Stimulated activated naive CD4-positive, alpha-beta T cell treated with Interleukin-2 at 50 U/mL for 16 hours (primary cell): ENCODE results near the gene VAC14.
"Not testable (repeated sequence)": the region's sequence is repeated elsewhere in the genome, so short reads cannot be mapped to it uniquely, and the experiment has no call there.

ENCODE experiments used
- DNase-seq: peaks from one replicate; lab custom pipeline; 2025; lab: John Stamatoyannopoulos, UW

The VAC14 gene

DNA sequence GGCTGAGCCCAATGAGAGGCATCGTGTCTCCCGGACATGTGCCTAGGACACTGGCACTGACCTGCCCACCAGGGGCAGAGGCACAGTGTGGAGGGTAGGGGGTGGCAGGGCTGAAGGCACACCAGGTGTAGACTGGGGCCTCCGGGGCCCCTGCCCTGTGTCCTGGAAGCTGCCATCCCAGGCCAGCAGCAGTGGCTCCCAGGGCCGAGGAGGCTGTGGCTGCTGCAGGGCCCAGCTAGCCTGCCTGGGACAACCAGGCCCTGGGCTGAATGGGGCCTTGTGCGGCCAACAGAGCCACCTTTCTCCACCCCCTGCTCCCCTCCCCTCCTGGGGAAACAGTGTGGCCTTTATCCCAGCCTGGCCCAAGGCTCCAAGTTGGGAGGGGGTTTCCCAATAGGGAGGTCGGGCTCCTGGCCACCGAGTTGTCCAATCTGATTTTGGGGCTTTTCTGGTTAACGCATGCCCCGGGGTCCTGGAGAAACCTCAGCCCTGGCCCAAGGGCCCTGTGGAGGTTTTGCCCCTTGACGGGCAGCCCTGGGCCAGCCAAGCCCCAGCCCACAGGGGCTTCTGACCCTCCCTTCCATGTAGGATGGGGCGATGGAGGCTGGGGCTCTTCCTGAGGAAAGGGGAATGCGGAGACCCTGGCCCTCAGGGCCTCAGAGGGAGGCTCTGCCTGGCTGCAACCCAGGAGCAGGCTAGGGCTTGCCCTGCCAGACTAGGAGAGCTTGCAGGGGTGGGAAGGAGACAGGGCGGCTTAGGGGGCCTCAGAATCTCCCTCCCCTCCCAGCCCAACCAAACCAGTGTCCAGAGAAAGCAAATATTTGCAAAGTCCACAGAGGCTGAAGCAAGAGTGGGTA, 119.3 kb downstream of the VAC14 start:
- no peak for DNase-seq

- no peak for DNase-seq
Observed at GRCh38 chr16:70680495-70681381, 120.2 kb downstream of the VAC14 start.

DNA sequence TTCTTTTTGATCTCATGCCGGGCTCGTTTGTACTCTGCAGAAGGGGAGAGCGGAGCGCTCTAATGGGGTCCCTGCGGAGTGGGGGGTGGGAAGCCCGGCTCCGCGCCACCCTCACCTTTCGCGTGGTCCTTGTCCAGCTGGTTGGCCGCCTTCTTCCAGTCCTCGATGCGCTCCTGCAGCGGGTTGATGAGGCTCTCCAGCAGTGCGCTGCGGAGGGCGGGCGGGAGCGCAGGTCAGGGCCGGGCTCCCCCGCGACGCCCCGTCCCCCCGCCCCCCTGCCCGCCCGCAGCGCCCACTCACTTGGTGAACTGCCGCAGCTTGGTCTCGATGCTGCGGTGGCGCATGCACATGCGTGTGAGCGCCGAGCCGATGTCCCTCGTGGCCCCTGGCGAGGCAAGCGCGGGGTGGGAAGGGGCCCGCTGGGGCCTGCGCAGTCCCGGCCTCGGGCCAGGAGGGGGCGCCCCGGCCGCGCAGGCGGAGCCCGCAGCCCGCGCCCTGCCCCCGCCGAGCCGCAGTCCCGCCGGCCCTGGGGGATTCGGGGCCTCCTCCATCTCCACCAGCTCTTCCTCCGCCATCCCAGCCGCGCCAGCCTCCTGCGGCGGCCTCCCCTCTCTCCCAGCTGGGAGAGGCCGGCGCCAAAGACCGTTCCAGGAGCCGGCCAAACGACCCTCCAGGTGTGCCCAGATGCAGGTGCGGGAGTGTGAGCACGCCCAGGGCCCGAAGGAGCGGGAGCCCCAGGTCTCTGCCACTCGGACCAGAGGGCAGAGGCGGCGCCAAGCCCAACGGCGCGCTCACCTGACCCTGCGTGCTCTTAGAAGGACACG, 121.1 kb downstream of the VAC14 start:
- no peak for DNase-seq

DNA sequence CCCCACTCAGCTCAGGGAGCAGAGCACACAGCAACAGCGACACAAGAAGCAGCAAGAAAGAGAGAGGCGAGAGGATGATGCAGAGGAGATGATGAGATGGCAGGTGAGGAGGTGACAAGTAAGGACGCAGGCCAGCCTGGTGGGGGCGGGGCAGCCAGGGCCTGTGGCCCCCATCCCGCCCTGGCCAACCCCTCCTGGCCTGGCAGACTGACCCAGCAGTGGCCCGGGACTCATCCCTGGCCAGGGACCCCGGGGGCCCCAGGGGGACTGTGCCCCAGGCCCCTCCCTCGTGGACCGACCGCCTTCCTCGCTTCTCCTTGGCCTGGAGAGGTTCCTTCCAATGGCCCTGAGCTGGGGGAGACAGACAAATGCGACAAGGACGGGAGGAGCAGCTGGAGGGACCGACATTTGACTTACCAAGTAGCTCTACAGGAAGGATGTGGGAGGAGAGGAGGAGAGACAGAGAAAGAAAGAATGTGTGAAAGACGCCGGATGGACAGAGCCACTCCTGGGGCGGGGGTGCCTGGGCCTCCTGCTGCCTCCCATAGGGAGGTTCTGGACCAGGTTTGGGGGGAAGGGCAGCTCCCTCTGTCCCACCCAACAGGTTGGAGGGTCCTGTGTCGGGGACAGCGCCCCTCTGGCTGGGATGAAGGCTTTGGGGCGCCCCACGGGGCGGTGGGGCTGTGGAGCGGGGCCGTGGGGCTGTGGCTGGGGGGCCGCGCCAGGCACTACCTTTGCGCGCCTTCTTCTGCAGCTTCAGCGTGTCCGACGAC, 121.9 kb downstream of the VAC14 start:
- no peak for DNase-seq

DNA sequence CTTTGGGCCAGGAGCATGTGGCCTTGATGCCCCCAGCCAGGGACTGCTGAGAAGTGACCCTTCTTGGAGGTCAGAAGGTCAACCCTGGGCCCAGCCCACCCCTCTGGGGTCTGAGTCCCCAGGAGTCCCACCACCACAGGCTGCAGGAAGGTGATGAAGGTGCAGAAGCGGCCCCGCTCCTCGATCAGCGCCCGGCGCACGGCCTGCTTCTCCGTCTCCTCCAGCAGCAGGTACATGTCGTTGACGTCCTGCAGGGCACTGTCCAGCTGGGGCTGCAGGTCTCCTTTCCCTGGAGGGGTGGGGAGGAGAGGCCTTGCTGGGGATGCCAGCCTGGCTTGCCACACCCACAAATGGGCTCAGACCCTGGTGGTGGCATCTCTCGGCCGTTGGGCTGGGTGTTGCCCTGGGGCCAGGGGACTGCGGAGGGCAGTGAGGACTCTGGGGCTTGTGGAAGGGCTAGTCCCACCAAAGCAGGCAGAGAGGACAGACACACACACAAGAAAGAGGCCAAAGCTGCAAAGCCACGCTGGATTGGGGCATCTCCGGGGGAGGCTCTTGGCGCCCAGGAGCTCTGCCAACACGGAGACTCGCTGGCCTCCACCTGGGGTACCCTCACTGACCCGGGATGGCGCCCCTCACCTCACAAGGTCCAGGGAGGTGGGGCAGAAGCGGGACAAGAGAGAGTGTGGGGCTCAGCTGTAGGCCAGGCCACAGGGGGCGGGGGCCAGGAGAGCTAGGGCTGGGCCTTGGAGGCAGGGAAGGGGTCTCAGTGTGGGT, 122.6 kb downstream of the VAC14 start:
- DNase-seq = no peak

DNA sequence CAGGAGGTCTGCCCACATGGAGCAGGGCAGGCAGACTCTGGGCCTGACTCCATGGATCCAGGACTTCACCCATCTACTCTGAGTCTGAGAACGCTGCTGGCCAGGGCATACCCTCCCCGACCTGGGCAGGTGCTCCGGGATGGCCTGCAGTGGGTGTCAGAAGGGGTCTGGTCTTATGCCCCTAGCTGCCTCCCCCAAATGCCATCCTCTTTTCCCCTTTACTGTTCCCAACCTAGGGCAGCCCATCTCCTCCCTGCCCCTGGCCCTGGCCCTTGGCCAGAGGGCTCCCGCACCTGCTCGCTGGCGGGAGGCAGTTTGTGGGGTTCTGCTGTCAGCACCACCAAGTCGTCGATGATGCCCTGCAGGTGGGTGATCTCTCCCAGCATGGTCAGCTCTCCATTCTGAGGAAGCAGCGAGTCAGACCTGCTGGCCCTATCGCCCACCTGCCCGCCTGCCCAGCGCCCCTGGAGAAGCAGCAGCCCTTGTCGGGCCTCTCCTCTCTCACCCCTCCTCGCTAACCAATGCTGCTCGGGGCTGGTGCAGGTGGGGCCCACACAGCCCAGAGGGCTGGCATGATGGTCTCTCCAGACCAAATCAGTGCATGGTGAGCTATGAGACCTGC, 123.3 kb downstream of the VAC14 start:
- DNase-seq = no peak

GRCh38 chr16:70676675-70677498, 124.1 kb downstream of the VAC14 start:
- DNase-seq = no peak

- no peak for DNase-seq
Observed at GRCh38 chr16:70675851-70676513, 125.0 kb downstream of the VAC14 start.

DNA sequence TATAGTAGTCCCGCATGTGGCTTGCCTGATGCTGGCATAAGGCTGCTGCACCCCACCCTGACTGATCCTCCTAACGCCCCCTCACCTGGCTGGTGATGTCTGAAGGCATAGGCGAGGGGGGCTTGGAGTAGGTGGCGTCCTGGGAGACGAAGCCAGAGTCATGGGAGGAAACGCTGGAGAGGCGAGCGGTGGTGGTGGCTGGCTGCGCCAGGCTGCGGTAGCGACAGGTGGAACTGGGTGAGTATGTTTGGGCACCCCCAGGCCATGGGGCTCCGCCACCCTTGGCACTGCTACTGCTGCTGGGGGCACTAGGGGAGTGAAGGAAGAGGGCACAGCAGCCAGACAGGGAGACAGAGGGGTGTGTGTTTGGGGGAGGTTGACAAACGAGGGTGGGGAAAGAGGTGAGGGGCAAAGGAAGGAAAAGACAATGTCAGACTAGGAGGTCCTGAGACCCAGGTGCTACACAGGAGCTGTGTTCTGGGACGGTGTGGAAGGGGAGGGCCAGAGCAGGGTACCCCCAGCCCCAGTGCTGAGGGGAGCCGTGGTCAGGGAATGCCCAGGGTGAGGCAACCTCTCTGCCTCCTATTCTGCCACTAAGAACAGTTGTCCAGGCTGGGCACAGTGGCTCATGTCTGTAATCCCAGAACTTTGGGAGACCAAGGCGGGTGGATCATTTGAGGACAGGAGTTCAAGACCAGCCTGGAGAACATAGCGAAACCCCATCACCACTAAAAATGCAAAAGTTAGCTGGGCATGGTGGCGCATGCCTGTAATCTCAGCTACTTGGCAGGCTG, 126.5 kb downstream of the VAC14 start:
- no peak for DNase-seq

DNA sequence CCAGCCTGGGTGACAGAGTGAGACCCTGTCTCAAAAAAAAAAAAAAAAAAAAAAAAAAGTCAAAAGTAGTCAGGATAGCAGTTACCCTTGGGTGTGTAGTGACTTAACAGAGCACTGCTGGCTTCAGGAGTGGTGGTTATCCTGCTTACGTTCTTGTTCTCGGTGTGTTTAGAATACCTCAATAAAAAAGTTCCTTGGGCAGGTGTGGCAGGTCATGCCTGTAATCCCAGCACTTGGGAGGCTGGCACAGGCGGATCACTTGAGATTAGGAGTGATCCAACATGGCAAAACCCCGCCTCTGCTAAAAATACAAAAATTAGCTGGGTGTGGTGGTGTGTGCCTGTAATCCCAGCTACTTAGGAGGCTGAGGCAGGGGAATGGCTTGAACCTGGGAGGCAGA, 130.0 kb downstream of the VAC14 start:
- not testable (repeated sequence) for DNase-seq

DNA sequence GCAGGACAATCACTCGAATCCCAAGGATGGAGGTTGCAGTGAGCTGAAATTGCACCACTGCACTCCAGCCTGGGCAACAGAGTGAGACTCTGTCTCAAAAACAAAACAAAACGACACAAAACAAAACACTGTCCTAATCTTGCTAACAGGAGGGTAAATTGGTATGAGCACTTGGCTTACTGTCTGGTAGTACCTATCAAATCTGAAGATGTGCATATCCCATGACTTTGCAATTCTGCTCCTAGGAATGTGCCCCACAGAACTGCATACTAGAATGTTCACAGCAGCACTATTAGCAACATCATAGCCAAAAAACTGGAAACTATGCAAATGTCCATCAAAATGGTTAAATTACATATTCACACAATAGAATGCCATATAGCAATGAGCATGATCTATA, 130.8 kb downstream of the VAC14 start:
- no peak for DNase-seq

DNA sequence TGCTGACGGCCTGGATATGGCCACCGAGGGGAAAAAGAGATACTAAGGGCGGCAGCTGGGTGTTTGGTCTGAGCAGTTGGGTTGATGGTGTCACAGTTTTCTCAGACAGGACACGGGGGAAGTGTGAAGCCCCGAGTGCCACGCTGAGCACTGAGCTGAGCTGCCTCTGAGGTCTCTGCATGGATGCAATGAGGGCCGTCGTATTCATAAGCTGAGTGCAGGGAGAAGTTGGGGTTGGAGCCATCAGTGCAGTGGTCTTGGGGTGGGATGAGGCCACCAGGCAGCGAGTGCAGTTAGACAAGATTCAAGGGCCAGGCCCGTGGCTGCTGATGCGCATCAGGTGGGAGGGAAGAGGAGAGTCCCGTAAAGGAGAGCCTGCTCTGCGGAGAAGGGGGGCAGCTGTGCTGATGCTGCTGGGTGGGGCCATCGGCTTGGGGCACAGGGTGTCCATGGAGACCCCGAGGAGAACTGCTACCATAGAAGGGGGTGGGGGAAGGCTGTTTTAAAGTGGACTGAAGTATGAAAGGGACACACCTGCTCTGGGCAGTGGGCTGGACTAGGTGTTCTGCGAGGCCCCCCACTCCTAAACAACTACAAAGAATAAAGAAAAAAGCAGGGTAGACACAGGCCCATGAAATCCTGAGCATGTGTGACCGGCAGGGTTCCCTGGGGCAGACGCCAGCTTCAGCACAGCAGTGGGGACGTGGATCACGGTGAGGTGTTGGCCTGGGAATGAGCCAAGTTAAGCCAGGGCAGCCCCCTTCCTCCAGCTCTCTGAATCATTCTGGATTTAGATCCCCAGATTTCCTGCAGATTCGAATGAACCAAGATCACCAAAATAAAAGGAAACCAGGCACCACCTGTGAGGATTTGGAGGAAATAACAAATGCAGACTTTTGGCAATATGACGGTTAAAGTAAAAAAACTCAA, 134.9 kb downstream of the VAC14 start:
- DNase-seq = no peak

GRCh38 chr16:70665113-70665694, 135.8 kb downstream of the VAC14 start:
- DNase-seq = no peak

DNA sequence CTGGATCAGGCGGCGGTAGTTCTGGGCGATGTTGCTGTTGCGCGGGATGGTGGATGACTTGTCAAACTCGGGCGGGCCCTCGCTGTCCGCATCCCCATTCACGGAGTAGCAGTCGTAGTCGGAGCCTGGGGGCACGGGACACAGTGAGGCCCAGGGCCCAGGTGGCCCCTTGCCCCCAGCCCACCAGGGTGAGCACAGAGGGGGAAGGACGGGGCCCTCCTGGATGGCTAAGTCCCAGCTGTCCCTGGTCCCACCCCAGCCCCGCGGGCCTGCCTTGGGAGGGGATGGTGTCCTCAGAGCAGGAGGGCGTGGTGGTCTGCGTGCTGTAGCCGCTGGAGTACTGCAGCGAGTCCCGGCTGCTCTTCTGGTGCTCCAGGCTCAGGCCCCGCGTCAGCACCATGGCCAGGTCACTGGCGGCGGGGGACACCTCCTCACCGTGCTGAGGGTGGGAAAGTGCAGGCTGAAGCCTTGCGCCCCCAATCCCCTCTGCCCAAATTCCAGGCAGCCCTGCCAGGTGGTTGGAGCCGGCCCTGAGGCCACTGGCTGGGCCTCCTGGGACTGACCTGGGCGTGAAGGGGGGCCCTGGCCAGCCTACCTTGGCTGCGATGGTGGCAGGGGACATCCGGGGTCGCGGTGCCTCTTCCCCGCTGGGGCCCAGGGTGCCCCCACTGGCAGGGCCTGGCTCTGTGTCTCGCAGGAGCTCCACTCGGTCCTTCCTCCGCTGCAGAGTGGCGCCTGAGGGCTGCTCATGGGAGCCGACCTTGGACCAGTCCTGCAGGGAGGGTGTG, 136.4 kb downstream of the VAC14 start:
- DNase-seq = no peak

- no peak for DNase-seq
Observed at GRCh38 chr16:70663524-70664324, 137.2 kb downstream of the VAC14 start.
